GM19099 (cell line): ENCODE data around the gene NTM.

Experiments used
- POLR2A ChIP-seq: IDR thresholded peaks from 3 replicates; pipeline ENCODE4 v1.6.1; 2011; ENCODE audit warnings: low read depth; ENCODE audit not compliant: insufficient read length; ENCODE audit errors: extremely low read depth

NTM gene

GRCh38 chr11:131365329-131365930, 5.0 kb upstream of the NTM start:
- no peak for TF ChIP-seq POLR2A

GRCh38 chr11:131370901-131371790, 731 bp downstream of the NTM start:
- TF ChIP-seq POLR2A, result no peak

GRCh38 chr11:131371791-131372104, 1.3 kb downstream of the NTM start:
- no peak for TF ChIP-seq POLR2A

DNA sequence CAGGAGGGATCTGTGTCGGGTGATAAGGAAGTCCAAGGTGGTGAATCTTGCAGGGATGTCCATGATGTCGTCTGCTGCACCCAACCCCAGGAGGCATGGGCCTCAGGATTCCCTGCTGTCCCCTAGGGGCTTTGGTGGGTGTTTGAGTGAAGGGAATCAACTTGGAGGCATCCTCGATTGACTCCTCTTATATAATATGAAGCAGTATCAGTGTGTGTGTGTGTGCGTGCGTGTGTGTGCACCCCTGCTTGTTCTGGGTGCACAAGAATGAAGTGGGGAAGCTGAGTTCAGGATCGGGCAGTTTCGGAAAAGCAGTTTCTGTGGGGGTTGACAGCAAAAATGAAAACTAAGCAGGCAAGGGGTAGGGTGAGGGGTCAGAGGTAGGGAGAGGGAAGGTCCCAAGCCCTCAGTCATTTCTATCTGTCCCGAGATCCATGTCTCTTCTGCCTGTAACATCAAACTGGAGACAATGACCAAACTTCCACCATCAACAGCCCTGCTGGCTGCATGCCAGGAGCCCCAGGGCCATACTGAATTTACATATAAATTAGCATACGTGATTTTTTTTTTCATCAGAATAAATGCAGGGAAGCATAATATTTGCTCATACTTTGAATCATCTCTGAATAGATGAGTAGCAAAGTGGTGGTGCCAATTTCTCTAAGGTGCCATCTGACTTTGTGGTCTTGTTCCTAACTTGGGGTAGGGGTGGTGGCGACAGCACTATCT, 2.0 kb downstream of the NTM start:
- TF ChIP-seq POLR2A, result no peak

DNA sequence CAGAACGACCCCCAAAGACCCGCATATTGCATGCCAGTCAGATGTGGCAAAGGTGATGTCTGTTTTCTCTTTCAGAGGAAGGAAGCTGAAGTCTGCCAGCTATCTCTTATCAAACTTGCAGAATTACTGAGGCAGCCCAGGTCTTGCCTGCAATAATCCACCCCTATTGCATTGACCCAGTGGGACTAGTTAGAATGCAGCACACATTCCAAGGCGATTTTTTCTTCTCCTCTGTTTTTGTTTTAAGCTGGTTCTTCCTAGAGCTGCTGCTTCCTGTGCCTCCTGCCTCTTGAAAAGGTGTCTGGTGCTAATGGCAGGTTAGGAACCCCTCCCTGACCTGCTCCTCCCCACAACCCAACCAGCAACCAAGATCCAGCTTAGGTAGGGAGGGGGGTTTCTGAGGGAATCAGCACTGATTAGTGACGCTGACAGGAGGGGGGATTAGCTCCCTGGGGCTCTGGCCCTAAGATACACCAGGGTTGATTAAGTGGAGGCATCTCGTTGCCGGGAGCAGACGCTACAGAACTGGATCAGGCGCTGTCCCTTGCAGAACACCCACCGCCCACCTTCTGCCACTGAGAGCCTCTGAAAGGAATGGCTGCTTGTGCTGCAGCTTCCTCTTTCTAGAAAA, 2.8 kb downstream of the NTM start:
- no peak for TF ChIP-seq POLR2A

DNA sequence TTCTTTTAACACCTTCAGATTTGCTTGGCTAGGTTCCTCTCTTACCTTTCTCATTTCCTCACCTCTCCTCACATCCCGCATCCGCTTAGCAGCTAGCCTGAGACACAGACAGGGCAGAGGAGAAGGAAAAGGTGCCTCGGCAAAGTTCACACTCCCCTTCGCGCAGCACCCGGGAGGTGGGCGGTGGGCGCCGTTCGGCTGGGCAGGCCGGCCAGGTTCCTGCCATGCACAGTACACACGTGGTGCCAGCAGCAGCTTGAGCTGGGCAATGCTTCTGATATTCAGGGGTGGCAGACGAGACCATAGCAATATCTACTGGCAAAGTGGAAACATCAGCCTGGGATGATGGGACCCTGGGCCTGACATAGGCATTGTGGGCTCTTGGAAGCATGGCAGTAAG, 3.3 kb downstream of the NTM start:
- TF ChIP-seq POLR2A, result no peak

DNA sequence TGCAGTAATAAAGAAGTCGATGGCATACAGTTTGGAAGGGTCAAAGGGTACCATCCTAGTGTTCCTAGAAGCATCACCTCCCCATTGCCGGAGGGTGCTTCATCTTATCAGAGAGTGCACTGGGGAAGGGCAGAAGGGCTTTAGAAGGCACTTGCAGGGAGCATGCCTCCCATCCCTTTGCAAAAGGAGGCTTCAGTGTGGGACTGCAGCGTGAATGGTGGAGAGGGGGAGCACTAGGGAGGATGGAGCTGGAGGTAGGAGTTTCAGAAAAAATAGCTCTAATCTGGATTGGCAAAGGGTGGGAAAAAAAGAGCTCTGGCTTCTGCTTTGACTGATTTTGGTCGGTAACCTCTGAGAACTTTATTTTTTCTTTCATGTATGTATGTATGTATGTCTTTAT, 5.0 kb downstream of the NTM start:
- TF ChIP-seq POLR2A, result no peak

DNA sequence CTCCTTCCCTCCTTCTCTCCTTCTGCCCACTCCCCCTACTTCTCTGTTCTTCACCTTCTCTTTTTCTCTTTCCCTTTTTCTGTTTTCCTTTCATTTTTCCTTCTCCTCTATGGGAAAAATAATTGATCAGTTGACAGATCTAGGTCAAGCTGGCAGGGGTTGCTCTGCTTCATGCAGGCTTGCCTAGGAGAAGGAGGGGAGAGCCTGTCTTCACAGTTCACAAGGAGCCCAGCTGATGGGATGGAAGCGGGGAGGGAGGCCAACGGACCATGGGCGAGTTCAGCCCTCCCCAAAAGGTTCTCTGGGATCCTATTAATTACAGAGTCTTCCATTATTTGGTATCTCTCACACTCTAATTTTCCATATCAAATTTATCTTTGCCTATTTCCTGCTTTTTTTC, 5.5 kb downstream of the NTM start:
- TF ChIP-seq POLR2A, result no peak

DNA sequence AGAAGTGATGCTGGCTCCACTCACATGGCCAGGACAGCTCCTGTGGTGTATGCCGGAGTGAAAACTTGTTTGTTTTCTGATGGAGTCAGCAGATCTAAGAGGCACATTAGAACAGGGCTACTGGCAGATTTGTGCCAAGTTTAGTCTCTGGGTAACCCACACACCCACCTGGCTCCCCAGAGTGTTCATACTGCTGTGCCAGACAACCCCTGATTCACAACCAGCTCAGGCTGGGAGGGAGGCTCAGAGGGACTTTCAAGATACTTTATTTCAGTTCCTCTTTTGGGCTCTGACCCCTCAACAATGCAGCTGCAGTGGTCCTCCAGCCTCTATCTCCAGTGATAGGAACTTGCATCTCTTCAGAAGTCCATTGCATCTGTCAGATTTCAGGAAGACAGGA, 8.5 kb downstream of the NTM start:
- no peak for TF ChIP-seq POLR2A

DNA sequence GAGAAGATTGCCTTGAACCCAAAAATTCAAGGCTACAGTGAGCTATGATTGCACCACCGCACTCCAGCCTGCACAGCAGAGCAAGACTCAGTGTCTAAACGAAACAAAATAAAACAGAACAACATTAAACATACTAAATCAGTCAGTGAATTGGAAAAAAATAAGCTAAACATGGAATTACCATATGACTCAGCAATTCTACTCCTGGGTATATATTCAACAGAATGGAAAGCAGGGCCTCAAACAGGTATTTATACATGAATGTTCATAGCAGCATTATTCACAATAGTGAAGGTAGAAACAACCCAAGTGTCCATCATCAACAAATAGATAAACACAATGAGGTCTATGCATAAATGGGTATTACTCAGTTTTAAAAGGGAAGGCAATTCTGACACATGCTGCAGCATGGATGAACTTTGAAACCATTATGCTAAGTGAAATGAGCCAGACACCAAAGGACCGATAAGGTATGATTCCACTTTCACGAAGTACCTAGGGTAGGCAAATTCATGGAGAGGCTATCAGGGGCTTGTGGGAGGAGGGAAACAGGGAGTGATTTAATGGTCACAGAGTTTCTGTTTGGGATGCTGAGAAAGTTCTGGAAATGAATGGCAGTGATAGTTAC, 15.5 kb downstream of the NTM start:
- TF ChIP-seq POLR2A, result no peak

- no peak for TF ChIP-seq POLR2A
Measured at GRCh38 chr11:131386408-131386807, 16.0 kb downstream of the NTM start.

DNA sequence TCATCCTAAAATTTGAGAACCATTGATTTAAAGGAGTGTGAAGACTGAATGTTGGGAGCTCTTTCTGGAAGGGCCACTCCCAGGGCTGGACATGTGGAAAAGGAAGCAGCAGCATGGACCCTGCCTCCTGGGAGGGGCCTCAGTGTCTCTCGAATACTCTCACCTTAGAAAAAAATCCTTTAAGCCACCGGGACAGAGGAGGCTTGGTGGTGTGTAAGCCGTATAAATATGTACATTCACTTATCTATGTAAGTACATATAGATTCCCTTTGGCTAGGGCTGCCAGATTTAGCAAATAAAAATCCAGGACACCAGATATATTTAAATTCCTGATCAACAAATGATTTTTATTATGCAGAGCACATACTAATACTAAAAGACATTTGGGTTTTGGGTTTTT, 17.6 kb downstream of the NTM start:
- no peak for TF ChIP-seq POLR2A

DNA sequence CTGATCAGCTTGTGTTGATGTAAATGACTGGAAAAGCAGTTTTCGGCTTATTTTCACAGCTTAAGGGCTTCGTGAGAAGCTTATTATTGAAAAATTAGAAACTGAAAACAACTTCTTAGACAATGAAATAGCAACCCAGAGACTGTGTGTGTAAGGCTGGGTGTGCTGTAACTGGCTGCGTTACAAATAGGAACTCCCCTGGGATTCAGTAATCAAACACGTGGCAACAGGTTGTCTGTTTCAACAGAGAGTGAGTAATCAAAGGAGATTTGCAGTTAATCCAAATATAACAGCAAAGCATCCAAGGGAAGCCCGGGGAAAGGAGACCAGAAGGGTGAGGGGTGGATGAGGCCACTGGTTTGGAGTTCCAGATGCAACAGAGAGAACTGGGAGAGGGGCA, 19.2 kb downstream of the NTM start:
- no peak for TF ChIP-seq POLR2A

DNA sequence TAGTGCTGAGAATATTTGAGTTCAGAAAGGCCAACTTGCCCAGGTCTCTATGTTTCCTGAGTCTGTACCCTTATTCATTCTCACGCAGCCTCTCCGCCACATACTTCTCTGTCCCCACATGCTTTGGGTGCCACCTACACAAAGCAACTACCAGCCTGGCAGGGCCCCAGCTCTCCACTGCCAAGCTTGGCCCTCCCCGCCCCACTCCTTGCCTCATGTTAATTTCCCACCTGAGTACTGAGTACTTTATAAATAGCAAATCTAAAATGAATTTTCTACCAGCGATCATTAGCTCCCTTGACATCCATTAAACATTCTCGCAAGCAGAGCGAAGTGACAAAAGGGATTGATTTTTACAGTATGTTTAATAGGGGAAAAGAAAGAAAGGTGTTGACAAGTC, 20.8 kb downstream of the NTM start:
- TF ChIP-seq POLR2A, result no peak
